T-helper 1 cell treated with Interleukin-12 subunit alpha and Interleukin-12 subunit beta and Interleukin-4 antibody, amounts not matched to agents 30 ng/mL and 1 ng/mL, for 36 hours (primary cell): Measurements from ENCODE around the gene C13orf46. TPM values are rescaled to one million over a fixed set of nuclear protein-coding genes. Genes with fewer than 3 reads are reported as not detected.

ENCODE experiments used
- intact Hi-C: fragments of 100-400 bp; cut with micrococcal nuclease; formaldehyde crosslinking; loops from one replicate; pipeline ENCODE4 v1.15.1; 2024
- total RNA-seq: library from RNA; stranded (reverse); gene quantifications from 2 replicates; pipeline ENCODE4 v1.2.3, GENCODE V29; 2022

Gene C13orf46
- total RNA-seq, 1 donor from 2014 or later: 6.6 TPM

GRCh38 chr13:113972451-113973217, 1.2 kb downstream of the C13orf46 start:
- intact Hi-C loops: no loop called here

GRCh38 chr13:113971471-113972231, 2.2 kb downstream of the C13orf46 start:
- intact Hi-C loops: no loop called here

DNA sequence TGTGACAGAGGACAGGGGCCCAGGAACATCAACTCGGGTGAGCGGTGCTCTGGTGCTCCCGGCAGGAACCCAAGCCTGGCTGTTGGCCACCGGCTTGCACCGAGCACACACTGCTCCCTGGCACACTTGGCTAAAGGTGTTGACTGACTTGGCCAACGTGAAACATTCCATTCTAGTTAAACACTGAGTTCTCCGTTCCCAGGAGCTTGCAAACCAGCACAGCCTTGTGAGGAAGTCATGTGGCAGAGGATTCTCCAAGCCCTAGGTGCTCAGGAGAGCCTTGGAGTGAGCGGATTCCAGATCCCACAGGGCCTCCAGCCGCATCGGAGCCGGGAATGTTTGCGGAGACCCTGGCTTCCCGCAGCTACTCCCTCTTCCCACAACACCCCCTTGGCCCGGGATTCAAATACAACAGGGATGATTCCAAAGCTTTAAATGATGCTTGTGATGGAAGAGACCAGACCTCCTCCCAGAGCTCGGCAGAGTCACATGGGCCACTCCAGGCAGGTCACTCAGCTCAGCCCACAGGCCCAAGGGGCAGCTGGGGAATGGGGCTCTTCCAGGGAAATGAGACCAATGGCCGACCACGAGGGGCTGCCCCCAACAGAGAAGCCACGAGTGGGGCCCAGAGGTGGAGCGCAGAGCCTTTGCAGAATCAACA, 2.9 kb downstream of the C13orf46 start:
- intact Hi-C loops: no loop called here

DNA sequence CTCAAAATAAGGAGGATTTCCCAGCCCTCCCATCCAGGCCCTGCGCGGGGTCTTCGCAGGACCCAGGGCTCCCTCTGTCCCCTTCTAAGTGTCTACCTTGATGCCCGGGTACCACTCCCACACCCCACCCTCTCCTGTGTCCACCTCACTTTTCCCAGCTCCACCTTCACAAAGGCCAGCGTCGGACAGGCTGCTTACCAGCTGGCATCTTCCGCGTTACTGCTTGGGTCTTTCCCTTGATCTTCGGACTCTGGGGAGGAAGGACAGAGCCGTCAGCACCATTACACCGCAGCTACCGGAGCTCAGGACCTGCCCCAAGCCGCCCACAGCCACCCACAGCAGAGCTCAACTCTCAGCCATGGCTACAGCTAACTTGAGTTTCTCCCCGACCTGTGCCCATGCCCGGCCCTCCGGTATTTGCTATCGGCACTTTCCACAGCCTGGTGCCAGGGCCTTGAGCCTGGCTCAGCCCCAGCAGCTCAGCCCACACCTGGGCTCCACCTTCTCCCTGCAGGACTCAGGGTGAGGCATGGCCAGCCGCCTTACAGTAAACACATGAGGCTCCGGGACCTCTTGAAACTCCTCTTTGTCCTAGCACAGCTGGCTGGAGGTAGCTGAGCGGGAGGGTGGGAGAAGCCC, 3.8 kb downstream of the C13orf46 start:
- intact Hi-C loops: no loop called here

DNA sequence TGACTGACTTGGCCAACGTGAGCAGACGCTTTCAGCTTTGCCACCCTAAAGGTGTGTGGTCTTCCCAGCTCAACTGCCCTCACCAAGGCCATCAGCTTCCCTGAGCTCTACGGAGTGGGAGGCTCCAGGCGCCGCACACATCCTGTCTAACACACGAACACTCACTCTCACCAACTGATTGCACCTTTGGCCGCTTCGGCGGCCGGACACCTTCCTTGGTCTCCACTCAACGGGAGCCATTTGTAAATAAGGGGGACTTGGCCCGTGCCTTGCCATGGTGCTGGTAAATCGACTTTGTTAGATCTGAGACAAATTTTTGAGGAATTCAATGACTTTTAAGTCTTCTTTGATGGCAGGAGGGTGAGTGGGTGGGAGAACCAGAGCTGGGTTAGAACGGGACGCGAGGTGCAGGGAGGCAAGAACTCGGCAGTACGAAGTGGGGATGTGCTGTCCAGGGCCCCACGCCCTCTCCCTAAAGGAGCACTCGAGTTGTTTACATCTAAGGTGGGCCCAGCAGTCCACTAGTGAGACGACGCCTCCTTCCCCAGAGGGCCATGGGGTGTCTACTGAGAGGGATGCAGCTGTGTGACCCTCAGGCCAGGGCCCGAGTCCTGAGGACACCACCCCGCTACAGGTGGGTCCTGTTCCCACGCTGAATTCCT, 4.4 kb downstream of the C13orf46 start:
- intact Hi-C loops: no loop called here

DNA sequence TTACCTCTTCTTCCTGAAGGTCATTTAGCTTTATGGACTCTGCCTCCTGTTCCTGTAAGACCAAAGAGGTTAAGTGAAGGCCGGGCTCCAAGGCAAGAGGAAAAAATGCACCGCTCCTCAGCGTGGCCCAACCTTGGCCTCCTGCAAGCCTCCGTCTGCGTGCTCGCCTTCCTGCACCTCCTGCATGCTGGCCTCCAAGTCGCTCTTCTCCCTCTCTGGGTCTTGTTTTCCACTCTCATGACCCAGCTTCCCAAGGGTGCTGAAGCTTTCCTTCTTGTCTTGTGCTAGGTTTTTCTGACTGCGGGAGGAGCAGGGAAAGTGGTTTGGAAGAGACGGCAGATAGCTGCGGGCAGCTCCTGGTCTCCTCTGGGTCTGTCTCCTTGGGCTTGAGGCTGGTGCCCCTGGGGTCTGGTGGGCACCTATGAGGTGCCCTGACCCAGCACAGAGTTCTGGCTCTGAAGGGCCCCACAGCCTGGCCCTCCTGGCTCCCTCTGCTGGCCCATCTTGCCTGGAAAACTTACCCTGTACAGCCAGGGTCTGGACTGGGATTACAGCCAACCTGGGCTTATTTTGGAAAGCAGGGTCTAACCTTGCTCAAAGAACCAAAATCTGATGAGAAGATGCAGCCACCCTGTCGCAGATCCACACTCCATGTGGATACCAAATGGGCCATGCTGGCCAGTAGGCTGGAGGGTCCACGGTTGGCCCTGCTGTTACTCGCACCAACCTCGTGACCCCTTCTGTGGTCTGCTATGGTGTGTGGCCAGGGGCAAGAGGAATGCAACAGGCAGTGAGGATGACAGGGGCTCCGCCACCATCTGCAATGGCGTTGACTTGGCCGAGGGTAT, 5.2 kb downstream of the C13orf46 start:
- intact Hi-C loops: no loop called here

GRCh38 chr13:113967729-113968462, 6.0 kb downstream of the C13orf46 start:
- intact Hi-C loops: no loop called here

- intact Hi-C loops: no loop called here
These were observed 6.6 kb downstream of the C13orf46 start for GRCh38 chr13:113967206-113967720.

- intact Hi-C loops: no loop called here
These were observed 7.7 kb downstream of the C13orf46 start for GRCh38 chr13:113965968-113966884.

GRCh38 chr13:113965383-113965874, 8.4 kb downstream of the C13orf46 start:
- intact Hi-C loops: no loop called here

- intact Hi-C loops: no loop called here
These were observed 9.5 kb downstream of the C13orf46 start for GRCh38 chr13:113964251-113964995.

DNA sequence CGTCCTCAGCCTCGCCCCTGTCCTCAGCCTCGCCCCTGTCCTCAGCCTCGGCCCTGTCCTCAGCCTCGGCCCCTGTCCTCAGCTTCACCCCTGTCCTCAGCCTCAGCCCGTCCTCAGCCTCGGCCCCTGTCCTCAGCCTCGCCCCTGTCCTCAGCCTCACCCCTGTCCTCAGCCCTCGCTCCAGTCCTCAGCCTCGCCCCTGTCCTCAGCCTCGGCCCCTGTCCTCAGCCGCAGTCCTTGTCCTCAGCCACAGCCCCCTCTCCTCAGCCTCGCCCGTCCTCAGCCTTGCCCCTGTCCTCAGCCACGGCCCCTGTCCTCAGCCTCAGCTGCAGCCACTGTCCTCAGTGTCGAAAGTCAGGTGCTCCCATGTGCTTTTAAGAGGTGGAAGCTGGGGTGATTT, 10.5 kb downstream of the C13orf46 start:
- intact Hi-C loops: no loop called here

- intact Hi-C loops: no loop called here
These were observed 10.9 kb downstream of the C13orf46 start for GRCh38 chr13:113962975-113963374.

DNA sequence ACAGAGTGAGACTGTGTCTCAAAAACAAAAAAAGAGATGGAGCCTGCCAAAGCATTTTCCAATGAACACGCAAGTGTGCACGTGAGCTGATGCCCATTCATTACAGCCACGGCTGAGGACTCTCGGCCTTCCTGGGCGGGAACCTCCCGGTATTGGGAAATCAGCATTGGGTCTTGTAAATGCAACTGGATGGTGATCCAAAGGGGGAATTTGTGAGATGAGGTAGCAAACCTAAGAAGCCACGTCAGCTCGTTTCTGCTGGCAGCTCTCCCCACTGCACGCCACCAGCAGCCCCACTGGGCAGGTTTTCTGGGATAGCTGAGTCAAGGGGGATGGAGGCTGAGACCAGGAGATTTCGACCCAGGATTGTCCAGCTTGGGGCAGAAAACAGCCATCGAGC, 11.5 kb downstream of the C13orf46 start:
- intact Hi-C loops: no loop called here

- intact Hi-C loops: no loop called here
These were observed 13.5 kb downstream of the C13orf46 start for GRCh38 chr13:113960276-113960948.

DNA sequence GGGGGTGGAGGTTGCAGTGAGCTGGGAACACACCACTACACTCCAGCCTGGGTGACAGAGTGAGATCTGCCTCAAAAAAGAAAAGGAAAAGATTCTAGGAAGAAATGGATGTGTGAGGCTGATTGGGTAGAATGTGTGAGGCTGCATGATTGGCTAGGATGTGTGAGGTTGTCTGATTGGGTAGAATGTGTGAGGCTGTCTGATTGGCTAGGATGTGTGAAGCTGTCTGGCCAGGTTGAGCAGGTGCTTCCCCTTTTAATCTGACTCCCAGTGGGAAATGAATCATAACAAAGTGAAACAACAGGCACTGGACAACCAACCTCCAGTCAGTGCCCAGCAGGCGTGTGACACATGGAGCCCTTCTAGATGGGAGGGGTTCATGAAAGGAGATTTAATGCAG, 14.7 kb downstream of the C13orf46 start:
- intact Hi-C loops: no loop called here

DNA sequence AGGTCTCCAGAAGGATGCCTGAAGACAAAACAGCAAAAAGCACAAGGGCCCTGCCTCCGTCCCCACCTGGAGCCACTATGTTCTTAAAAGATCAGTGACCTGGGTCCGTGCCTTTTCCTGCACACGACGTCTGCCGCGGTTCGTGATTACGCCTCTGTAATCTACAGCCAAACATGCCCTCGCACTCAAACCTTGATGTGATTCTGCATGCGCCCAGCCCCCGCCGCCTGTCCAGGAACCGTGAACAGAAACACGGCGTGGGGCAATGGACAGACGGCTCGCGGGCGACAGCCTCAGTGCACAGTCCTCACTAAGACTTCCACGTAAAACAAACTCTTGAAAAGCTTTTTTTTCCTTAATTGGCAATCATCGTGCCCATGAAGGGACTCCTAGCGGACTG, 15.5 kb downstream of the C13orf46 start:
- intact Hi-C loops: no loop called here
